K562 (cell line): ENCODE data around the gene DGAT2. TPM values are rescaled to one million over a fixed set of nuclear protein-coding genes. Genes with fewer than 3 reads are reported as not detected.

ENCODE experiments used
- HLTF ChIP-seq: fragments of 450-650 bp; IDR thresholded peaks from 2 replicates; pipeline ENCODE4 v1.6.1; 2016
- KLF13 ChIP-seq: fragments of 450-650 bp; IDR thresholded peaks from 2 replicates; pipeline ENCODE4 v1.6.1; 2016; ENCODE audit warnings: missing genetic modification characterization, low read depth, mild to moderate bottlenecking, missing compliant biosample characterization, moderate library complexity, borderline replicate concordance
- MBD2 ChIP-seq: sonication (generic); IDR thresholded peaks from 2 replicates; pipeline ENCODE4 v1.6.1; 2016; ENCODE audit warnings: low read depth, borderline replicate concordance
- MCM7 ChIP-seq, 2 experiments: fragments of 450-650 bp; IDR thresholded peaks; 2 replicates each; pipeline ENCODE4 v1.6.1; 2016 to 2018
- MEIS2 ChIP-seq: fragments of 450-650 bp; IDR thresholded peaks from 2 replicates; pipeline ENCODE4 v1.6.1; 2014; ENCODE audit warnings: mild to moderate bottlenecking; ENCODE audit not compliant: partially characterized antibody
- PTRF ChIP-seq: fragments of 450-650 bp; IDR thresholded peaks from 2 replicates; pipeline ENCODE4 v1.6.1; 2016; ENCODE audit warnings: mild to moderate bottlenecking, missing genetic modification characterization, missing compliant biosample characterization
- RB1 ChIP-seq: fragments of 450-650 bp; IDR thresholded peaks from 2 replicates; pipeline ENCODE4 v1.6.1; 2017; ENCODE audit warnings: low read depth, mild to moderate bottlenecking
- SMAD1 ChIP-seq: fragments of 150-350 bp; IDR thresholded peaks from 2 replicates; pipeline ENCODE4 v1.6.1; 2014; ENCODE audit warnings: low read length, low read depth; ENCODE audit not compliant: partially characterized antibody
- SRSF7 ChIP-seq: fragments of 200-400 bp; formaldehyde crosslinking; optimal IDR thresholded peaks from 2 replicates; pipeline ENCODE3; 2017; ENCODE audit warnings: mild to moderate bottlenecking, low read depth, low read length
- ZBTB7A ChIP-seq: IDR thresholded peaks from 2 replicates; pipeline ENCODE4 v1.6.1; 2011; ENCODE audit warnings: low read depth, mild to moderate bottlenecking, low read length, moderate library complexity, borderline replicate concordance; ENCODE audit not compliant: control insufficient read depth
- ZNF253 ChIP-seq: fragments of 250-450 bp; sonication (Bioruptor Pico); conservative IDR thresholded peaks from 2 replicates; pipeline ENCODE4 v1.6.1; 2021; ENCODE audit warnings: mild to moderate bottlenecking
- ZNF347 ChIP-seq: fragments of 450-650 bp; formaldehyde crosslinking; IDR thresholded peaks from 2 replicates; pipeline ENCODE4 v1.4.0; 2020; ENCODE audit warnings: low read depth, mild to moderate bottlenecking, moderate library complexity
- ZNF408 ChIP-seq: fragments of 250-450 bp; sonication (Bioruptor Pico); IDR thresholded peaks from 2 replicates; pipeline ENCODE4 v1.4.0; 2020; ENCODE audit warnings: low read depth, mild to moderate bottlenecking, moderate library complexity
- polyA plus RNA-seq, 8 experiments: library from polyadenylated mRNA; depleted of rRNA in 4 of 8; stranded (reverse) in 5 of 8; unstranded in 3 of 8; fragments of >200 nt; fragmentation: Nextera tagmentation in 2 of 8; fragmentation: Illumina TruSeq in 1 of 8; extraction: Ambion mirVana in 2 of 8; extraction: Trizol in 1 of 8; gene quantifications; 2 replicates each; pipeline versions ENCODE4 v1.2.1 to v1.2.3, GENCODE V29; 2011 to 2014; ENCODE audit warnings: inconsistent platforms in 1 of 8, missing spikeins in 1 of 8
- total RNA-seq, 7 experiments: library from RNA; depleted of rRNA in 6 of 7; stranded (reverse); fragments of >200 nt in 6 of 7; fragmentation: Illumina TruSeq in 2 of 7; extraction: Trizol in 2 of 7; gene quantifications; 2 replicates each; pipeline versions ENCODE4 v1.2.1 to v1.2.3, GENCODE V29; 2011 to 2021; ENCODE audit warnings: low replicate concordance in 1 of 7
- TF ChIP-seq, protein P1 (sequence below): sonication (generic); formaldehyde crosslinking; IDR thresholded peaks from 2 replicates; pipeline ENCODE4 v1.8.1; 2023; ENCODE audit warnings: missing genetic modification reagents, mild to moderate bottlenecking, borderline replicate concordance
- TF ChIP-seq, protein P2 (sequence below): fragments of 200-800 bp; sonication (Bioruptor generic); IDR thresholded peaks from 2 replicates; pipeline ENCODE4 v1.6.1; 2017; ENCODE audit warnings: missing genetic modification characterization, missing compliant biosample characterization
- TF ChIP-seq, protein P3 (sequence below): fragments of 250-450 bp; sonication (Bioruptor Pico); IDR thresholded peaks from 2 replicates; pipeline ENCODE4 v1.5.0; 2021; ENCODE audit warnings: mild to moderate bottlenecking, moderate library complexity

The DGAT2 gene
- total and polyA plus RNA-seq, 9 of the 15 experiments (the other 6 are each of a cell fraction or from before 2014, with no cell fraction given) = 0.68 to 2.8 (median 1.8) TPM

DNA sequence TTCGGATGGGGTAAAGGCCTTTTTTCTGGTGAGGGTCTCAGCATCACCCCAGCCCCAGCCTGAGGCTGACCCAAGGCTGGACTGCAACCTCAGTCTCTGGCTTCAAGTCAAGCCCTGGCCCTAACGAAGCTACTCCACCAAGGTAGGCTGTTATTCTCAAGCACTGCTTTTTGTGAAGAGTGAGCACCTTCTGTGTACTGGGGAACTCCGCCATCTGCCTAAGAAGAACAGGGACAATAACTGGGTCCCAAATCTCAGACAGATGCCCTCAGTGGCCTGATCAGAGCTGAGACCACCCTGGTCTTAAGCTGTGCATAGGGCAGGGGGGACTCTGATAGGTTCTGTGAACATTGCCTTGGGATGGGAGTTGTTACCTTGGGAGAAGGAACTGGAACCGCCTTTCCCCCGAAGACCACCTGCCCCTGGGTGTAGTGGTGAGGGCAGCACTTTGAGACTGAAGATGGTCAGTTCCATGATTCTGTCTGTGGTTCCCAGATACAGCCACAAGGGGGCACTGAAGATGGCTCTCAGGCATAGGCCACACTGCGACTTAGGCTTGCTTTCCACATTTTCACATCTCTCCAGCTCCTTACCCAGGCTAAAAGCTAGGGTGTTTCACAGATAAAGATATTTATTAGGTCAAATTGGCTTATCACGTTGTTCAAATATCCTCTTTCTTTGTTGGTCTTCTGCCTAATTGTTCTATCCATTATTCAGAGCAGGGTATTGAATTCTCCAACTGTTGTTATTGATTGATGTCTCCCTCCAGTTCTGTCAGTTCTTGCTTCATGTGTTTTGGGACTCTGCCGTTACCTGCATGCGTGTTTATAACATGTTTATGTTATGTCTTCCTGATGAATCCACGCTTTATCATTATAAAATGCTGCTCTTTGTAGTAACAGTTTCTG, 34.6 kb downstream of the DGAT2 start (continued):
- TF ChIP-seq, protein P1, sequence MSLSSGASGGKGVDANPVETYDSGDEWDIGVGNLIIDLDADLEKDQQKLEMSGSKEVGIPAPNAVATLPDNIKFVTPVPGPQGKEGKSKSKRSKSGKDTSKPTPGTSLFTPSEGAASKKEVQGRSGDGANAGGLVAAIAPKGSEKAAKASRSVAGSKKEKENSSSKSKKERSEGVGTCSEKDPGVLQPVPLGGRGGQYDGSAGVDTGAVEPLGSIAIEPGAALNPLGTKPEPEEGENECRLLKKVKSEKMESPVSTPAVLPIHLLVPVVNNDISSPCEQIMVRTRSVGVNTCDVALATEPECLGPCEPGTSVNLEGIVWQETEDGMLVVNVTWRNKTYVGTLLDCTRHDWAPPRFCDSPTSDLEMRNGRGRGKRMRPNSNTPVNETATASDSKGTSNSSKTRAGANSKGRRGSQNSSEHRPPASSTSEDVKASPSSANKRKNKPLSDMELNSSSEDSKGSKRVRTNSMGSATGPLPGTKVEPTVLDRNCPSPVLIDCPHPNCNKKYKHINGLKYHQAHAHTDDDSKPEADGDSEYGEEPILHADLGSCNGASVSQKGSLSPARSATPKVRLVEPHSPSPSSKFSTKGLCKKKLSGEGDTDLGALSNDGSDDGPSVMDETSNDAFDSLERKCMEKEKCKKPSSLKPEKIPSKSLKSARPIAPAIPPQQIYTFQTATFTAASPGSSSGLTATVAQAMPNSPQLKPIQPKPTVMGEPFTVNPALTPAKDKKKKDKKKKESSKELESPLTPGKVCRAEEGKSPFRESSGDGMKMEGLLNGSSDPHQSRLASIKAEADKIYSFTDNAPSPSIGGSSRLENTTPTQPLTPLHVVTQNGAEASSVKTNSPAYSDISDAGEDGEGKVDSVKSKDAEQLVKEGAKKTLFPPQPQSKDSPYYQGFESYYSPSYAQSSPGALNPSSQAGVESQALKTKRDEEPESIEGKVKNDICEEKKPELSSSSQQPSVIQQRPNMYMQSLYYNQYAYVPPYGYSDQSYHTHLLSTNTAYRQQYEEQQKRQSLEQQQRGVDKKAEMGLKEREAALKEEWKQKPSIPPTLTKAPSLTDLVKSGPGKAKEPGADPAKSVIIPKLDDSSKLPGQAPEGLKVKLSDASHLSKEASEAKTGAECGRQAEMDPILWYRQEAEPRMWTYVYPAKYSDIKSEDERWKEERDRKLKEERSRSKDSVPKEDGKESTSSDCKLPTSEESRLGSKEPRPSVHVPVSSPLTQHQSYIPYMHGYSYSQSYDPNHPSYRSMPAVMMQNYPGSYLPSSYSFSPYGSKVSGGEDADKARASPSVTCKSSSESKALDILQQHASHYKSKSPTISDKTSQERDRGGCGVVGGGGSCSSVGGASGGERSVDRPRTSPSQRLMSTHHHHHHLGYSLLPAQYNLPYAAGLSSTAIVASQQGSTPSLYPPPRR (CRISPR knock-in tag) = no peak
- TF ChIP-seq MBD2 (no peak), HLTF (no peak), KLF13 (tag) (no peak), ZNF408 (CRISPR knock-in tag) (no peak), RB1 (peak; percentile 59; the same call in 1 of the 2 replicates), MCM7 (IDR thresholded peaks at IDR 0.05) (no peak), MEIS2 (peak; percentile 33), SMAD1 (no peak), ZBTB7A (no peak), PTRF (no peak), SRSF7 (no peak), ZNF253 (CRISPR knock-in tag) (no peak), ZNF347 (CRISPR knock-in tag) (no peak)
- TF ChIP-seq, protein P2, sequence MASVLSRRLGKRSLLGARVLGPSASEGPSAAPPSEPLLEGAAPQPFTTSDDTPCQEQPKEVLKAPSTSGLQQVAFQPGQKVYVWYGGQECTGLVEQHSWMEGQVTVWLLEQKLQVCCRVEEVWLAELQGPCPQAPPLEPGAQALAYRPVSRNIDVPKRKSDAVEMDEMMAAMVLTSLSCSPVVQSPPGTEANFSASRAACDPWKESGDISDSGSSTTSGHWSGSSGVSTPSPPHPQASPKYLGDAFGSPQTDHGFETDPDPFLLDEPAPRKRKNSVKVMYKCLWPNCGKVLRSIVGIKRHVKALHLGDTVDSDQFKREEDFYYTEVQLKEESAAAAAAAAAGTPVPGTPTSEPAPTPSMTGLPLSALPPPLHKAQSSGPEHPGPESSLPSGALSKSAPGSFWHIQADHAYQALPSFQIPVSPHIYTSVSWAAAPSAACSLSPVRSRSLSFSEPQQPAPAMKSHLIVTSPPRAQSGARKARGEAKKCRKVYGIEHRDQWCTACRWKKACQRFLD = no peak
- TF ChIP-seq, protein P3, sequence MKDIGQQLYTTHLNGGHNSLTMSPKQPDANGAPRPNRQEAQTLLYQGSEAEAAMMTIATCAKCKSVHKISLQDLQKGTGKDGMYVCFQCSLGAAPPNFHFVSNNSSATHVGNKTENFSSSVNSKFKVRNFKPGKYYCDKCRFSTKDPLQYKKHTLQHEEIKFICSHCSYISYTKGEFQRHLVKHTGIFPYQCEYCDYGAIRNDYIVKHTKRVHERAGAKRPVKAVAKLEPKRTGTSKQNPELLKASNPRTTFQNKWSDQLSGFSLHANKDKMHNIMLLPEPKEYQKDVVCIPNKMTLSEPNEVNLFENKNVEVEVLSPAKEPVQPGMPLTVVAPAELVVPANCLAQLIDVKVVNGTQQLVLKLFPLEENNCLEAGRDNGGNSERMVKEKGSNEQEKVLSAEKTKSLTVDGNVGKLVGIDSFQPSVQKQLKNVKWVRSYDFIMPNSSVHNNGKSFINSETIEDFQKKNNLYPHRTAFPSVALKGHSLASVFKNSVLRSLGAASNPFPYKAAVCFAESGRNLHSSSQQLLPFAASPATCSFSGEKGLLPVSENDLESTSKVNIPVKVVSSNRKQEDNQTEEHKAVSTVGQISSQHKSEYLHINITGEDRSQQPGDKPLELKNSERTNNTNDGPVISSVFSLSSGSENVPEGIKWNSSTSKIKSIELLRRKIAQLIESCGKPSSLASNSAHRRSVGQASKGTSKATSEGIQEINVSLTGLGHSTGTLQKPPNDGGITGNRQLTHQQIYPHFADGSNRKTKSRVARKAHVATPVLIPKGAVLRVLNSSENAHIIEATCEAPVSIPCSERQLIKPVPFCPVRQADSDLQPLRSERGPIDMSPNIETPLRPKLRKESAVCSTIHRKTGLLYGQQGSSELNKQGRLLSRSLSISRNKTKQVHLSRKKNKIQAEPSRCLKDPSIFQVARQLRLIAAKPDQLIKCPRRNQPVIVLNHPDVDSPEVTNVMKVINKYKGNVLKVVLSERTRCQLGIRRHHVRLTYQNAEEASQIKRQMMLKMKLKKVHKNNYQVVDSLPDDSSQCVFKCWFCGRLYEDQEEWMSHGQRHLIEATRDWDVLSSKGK (CRISPR knock-in tag) = no peak
